Epithelial cell of esophagus (primary cell): ENCODE measurements around the gene TNPO3.
A peak's percentile ranks its signal among the peaks of the same experiment; 100 is the strongest.
"Not testable (repeated sequence)": the region's sequence is repeated elsewhere in the genome, so short reads cannot be mapped to it uniquely, and the experiment has no call there.

ENCODE experiments used
- DNase-seq: peaks from one replicate; pipeline ENCODE4 v3.0.0; 2010; ENCODE audit warnings: low read depth
- H3K4me3 ChIP-seq: 2 replicates; pipeline ENCODE4 v1.5.1; 2011; ENCODE audit warnings: mild to moderate bottlenecking, low read length, control low read depth
- CTCF ChIP-seq: IDR thresholded peaks from 2 replicates; pipeline ENCODE4 v1.5.1; 2011; ENCODE audit warnings: low read depth, mild to moderate bottlenecking, low read length, control low read depth, inconsistent platforms; ENCODE audit not compliant: insufficient read depth; ENCODE audit errors: missing control alignments

The TNPO3 gene

GRCh38 chr7:129072479-129073011 is 17.6 kb upstream of the TNPO3 start:
- H3K4me3 ChIP-seq, result no peak overlapping the region
- no peak for TF ChIP-seq CTCF
- DNase-seq, result no peak

- H3K4me3 ChIP-seq, result no peak overlapping the region
- TF ChIP-seq CTCF, result no peak
- no peak for DNase-seq
These were observed 14.1 kb upstream of the TNPO3 start for GRCh38 chr7:129069021-129069420.

- no peak for DNase-seq
- TF ChIP-seq CTCF, result no peak
- H3K4me3 ChIP-seq, result no peak overlapping the region
These were observed 13.1 kb upstream of the TNPO3 start for GRCh38 chr7:129067943-129068548.

- not testable (repeated sequence) for H3K4me3 ChIP-seq, DNase-seq
These were observed 12.2 kb upstream of the TNPO3 start for GRCh38 chr7:129067132-129067561.

GRCh38 chr7:129066290-129067131 is 11.6 kb upstream of the TNPO3 start:
- DNase-seq, result peak; percentile 66
- TF ChIP-seq CTCF, result no peak

GRCh38 chr7:129055861-129056464 is 1.1 kb upstream of the TNPO3 start:
- peak overlapping the region; percentile 96 for H3K4me3 ChIP-seq
- TF ChIP-seq CTCF, result no peak
- DNase-seq, result no peak

More at GRCh38 chr7:129066290-129067131, 11.6 kb upstream of the TNPO3 start:
- no peak overlapping the region for H3K4me3 ChIP-seq

GRCh38 chr7:129055294-129055816 is 444 bp upstream of the TNPO3 start:
- no peak for DNase-seq

More at GRCh38 chr7:129055294-129055816, 444 bp upstream of the TNPO3 start:
- H3K4me3 ChIP-seq, result peak overlapping the region; percentile 96
- no peak for TF ChIP-seq CTCF
